Measurements from ENCODE around the gene ERN1.

GRCh38 chr17:64004218-64004770 lies 125.7 kb downstream of the ERN1 start:
- TF ChIP-seq, protein P1, sequence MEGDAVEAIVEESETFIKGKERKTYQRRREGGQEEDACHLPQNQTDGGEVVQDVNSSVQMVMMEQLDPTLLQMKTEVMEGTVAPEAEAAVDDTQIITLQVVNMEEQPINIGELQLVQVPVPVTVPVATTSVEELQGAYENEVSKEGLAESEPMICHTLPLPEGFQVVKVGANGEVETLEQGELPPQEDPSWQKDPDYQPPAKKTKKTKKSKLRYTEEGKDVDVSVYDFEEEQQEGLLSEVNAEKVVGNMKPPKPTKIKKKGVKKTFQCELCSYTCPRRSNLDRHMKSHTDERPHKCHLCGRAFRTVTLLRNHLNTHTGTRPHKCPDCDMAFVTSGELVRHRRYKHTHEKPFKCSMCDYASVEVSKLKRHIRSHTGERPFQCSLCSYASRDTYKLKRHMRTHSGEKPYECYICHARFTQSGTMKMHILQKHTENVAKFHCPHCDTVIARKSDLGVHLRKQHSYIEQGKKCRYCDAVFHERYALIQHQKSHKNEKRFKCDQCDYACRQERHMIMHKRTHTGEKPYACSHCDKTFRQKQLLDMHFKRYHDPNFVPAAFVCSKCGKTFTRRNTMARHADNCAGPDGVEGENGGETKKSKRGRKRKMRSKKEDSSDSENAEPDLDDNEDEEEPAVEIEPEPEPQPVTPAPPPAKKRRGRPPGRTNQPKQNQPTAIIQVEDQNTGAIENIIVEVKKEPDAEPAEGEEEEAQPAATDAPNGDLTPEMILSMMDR (IDR thresholded peaks at IDR 0.05) = no peak
- no peak for TF ChIP-seq POLR2A (IDR thresholded peaks at IDR 0.05)
